ENCODE results near the gene CABP7.

CABP7 gene

DNA sequence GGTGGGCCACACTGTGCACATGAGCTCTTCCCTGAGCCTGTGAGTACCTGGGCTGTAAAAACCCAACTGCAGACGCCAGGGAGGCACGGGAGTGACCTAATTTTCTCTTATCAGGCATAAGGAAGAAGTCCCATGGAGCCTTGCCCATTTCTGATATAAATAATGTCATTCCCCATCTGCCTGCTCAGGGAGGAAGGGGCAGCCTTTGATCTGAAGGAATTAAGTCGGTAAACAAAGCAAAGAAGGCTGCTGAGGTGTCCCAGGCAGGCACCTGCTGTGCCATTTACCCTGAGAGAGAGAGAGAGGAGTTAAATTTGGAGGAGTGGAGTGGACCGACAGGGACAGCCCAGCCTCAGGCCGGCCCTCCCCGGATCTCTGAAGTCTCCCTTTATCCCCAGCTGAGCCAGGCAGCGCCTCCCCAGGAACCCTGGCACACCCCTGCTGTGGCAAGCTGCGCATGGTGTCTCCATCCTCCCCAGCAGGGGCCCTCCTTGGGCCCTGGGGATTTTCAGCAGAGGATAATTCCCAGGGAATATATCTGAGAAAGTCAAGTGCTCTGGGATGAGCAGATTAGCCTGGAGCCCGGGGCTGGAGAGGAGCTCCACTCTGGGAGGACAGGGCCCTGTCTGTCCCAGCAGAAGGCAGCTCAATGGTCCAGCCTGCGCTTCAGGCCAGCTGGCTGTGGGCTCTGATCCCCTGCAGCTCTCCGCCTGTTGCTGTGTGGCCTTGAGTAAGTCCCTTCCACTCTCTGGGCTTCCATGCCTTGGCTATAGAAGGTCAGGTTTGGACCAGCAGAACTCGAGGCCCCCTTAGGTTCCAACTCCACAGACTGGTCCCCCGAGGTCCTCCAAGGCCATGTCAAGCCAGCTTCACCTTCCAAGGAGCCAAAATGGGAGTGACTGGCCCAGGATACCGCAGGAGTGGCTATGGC, 17.5 kb upstream of the CABP7 start:
- DNase-seq (ENCODE audit: low read depth in 2 of 2) = no peak

DNA sequence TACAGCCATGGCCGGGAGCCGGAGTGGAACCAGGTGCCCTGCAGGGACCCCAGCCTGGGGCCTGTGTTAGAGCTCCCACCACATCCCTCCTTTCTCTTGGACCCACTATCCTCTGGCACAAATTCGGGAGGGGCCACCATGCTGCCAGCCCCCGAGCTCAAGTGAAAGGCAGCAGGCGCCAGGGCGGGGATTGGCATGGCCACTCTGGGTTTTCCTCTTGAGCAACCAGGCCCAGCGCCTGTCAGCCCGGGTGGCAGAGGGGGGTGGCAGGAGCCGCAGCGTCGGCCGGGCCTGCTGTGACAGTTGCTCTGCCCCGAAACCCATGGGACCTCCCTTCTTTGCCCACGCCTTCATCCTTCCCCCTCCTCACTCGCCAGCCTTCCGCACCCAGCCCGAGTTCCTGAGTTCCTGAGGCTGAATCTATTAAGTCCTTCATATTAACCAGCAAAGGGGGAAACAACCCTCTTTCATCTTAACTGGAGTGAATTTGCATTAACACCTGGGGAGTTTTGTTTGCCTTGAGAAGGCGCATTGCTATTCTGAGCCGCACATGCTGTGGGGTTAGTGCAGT, 16.8 kb upstream of the CABP7 start:
- DNase-seq (ENCODE audit: low read depth in 2 of 2) = no peak

GRCh38 chr22:29703569-29704195, 16.1 kb upstream of the CABP7 start:
- no peak for DNase-seq (ENCODE audit: low read depth in 2 of 2)

GRCh38 chr22:29704528-29705285, 15.1 kb upstream of the CABP7 start:
- DNase-seq (ENCODE audit: low read depth in 2 of 2) = no peak

DNA sequence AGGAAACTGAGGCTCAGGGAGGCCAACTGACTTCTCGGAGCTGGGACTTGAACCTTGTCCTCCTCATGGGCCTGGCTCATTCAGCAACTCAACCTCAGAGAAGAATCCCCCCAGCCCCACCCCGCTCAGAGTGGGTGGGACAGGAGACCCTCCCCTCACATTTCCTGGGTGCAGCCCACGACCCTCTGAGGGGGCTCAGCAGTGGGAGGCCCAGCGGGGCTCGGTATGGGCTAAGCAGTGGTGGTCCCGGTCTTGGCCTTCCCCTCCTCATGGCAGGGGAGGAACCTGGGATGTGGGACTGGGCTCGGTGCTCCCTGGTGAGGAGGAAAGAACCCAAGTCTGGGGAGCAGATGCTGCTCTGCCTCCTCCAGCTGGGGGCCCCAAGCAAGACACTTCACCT, 14.2 kb upstream of the CABP7 start:
- no peak for DNase-seq (ENCODE audit: low read depth in 2 of 2)

DNA sequence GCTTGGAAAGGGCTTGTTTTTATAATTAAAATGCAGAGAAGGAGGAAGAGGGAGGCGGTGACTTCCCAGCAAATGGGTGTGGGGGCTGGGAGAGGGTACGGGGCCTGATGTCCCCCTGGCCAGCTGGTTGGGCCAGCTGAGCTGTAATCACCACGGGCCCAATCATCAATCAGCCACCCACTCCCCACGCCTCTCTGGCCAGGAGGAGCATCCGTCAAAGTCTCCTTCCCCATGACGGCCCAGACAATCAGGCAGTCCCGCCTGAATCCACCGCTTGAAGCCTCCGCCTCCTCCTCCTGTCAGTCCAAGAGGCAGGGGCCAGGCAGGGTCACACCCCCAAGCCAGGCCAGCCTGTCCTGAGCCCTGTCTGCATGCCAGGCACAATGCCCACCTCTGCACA, 13.3 kb upstream of the CABP7 start:
- no peak for DNase-seq (ENCODE audit: low read depth in 2 of 2)

DNA sequence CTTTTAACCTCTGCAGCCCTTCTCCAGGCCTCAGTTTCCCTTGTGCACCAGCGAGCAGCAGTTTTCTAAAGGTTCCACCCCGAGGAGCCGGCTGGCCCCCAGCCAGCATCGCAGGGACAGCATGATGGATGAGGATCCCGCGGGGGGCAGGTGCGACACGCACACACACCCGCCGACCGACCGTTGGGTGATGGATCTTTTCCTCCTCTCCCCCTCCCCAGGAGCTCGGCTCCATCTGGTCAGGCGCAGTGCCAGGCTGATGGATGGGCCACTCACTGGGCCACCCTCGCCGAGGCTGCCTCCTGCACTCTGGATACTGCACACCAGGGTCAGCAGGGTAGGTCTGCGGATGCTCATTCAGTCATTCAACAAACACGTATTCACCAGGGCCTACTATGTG, 12.8 kb upstream of the CABP7 start:
- DNase-seq (ENCODE audit: low read depth in 2 of 2) = no peak

GRCh38 chr22:29707471-29707870, 12.3 kb upstream of the CABP7 start:
- no peak for DNase-seq (ENCODE audit: low read depth in 2 of 2)

DNA sequence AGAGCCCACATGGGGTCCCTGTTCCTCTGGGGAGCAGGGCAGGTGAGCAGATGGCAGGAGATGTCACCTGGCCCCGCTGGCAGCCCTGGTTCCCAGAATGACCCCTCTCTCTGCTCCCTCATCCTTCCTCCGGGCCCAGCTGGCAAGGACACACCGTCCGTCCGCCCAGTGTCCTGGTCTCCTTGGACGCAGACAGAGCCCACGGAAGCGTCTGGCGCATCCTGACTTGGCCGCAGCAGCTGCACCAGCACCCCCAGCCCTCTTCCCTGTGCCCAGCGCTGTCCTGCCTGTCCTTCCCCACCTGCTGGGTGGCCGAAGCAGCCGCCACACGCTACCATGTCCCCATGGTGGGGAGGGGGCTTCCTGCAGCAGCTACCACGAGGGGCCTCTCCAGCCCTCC, 9.6 kb upstream of the CABP7 start:
- DNase-seq (ENCODE audit: low read depth in 2 of 2) = no peak

GRCh38 chr22:29710922-29711593, 8.7 kb upstream of the CABP7 start:
- no peak for DNase-seq (ENCODE audit: low read depth in 2 of 2)

- DNase-seq (ENCODE audit: low read depth in 2 of 2) = no peak
Observed at GRCh38 chr22:29712119-29712518, 7.7 kb upstream of the CABP7 start.

DNA sequence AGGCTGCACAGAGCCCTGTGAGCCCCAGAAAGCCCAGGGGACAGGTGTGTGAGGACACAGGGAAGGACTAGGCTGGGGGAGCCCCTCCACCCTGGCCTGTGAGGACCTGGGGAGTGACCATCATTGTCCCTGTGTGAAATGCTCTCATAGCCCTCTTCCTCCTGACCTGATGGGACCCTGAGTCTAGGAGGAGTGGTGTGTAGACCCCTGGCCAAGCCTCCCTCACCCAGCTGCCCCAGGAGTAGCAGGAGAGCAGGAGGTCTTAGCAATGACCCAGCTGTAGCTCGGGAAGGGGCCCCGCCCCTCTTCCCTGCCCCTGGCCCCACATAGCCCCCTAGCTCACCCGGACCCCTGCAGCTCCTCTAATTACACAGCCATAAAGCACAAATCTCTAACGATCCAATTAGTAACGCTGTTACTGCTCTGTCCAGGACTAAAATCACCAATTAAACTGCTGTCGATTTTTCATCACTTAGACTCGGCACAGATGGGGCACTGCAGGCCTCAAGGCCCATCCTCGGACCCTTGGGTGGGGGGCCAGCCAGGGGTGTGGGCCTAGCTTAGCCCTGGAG, 6.6 kb upstream of the CABP7 start:
- DNase-seq (ENCODE audit: low read depth in 2 of 2) = no peak

GRCh38 chr22:29715240-29715639, 4.6 kb upstream of the CABP7 start:
- DNase-seq (ENCODE audit: low read depth in 2 of 2) = no peak

DNA sequence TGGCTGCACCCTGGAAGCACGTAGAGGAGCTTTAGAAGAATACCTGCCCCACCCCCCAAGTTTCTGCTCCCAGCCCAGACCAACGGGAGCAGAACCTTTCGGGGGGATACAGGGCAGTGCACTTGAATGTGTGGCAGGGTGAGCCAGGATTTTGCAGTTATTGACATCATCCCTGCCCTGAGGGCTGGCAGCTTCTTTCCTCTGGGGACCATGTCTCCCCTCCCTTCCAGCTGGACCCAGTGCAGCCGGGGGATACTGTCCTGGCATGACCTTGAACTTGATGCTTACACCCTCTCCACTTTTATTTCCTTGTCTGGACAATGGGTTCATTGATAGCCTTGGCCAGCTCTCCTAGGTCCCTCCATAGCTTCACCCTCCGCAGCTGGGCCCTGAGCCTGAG, 4.1 kb upstream of the CABP7 start:
- no peak for DNase-seq (ENCODE audit: low read depth in 2 of 2)

DNA sequence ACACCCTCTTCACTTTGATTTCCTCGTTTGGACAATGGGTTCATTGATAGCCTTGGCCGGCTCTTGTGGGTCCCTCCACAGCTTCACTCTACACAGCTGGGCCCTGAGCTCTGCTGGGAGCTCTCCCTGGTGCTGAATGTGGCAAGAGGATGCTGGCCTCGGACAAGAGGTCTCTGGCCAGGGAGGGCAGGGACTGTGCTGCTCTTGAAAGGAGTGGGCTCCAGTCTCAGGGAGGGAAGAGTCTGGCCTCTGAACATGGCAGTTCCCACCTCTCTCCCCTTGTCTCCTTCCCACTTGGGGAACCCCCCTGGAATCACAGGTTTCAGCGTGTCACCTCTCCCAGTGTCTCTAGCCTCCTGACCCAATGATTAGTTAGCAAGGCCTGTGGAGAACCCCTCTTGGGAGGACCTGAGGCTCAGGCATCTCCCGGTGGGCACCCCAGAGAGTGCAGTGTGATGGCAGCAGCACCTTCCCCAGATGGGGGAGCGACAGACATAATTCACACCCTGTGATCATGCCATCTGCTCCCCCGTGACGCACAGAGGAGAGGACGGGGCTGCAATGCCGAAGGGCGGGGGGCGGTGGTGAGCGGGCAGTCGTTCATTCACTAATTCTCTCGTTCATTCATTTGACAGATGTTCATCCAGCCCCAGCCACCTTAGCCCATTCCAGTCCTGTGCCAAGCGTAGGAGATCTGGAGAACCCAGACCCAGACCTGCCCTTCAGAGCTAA, 2.8 kb upstream of the CABP7 start:
- no peak for DNase-seq (ENCODE audit: low read depth in 2 of 2)

DNA sequence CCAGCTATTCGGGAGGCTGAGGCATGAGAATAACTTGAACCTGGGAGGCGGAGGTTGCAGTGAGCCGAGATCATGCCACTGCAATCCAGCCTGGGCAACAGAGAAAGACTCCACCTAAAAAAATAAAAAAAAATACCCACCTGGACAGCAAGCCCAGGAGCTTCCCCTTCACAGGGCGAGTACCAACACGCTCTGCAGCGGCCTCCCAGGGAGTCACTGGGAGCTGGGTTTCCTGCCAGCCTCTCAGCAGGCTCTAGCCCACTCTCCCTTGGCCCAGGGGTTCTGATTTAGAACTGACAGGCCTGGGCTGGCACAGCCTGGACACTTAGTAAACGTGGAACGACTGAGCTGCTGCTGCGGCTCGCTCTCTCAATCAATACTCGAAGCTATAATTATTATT, 2.0 kb upstream of the CABP7 start:
- DNase-seq (ENCODE audit: low read depth in 2 of 2) = no peak

- DNase-seq (ENCODE audit: low read depth in 2 of 2) = no peak
Observed at GRCh38 chr22:29718949-29719898, 579 bp upstream of the CABP7 start.

GRCh38 chr22:29720811-29721323, 1.1 kb downstream of the CABP7 start:
- no peak for DNase-seq (ENCODE audit: low read depth in 2 of 2)

- DNase-seq (ENCODE audit: low read depth in 2 of 2) = no peak
Observed at GRCh38 chr22:29722151-29722550, 2.3 kb downstream of the CABP7 start.

Measured in stimulated activated CD4-positive, alpha-beta T cell treated with anti-CD3 and anti-CD28 coated beads, Interleukin-12 subunit alpha, Interleukin-12 subunit beta, amount 100 ng/mL, for 24 hours (primary cell).